ENCODE measurements around the gene NHLRC2.
"Not testable (repeated sequence)": the region's sequence is repeated elsewhere in the genome, so short reads cannot be mapped to it uniquely, and the experiment has no call there.

NHLRC2 gene

GRCh38 chr10:113823389-113823788 is 31.1 kb upstream of the NHLRC2 start:
- no peak for DNase-seq (ENCODE audit: low spot score)
- TF ChIP-seq CTCF (IDR thresholded peaks at IDR 0.05; ENCODE audit: extremely low read depth, missing control alignments), result no peak

GRCh38 chr10:113825791-113826190 is 28.7 kb upstream of the NHLRC2 start:
- no peak for DNase-seq (ENCODE audit: low spot score)
- no peak for TF ChIP-seq CTCF (IDR thresholded peaks at IDR 0.05; ENCODE audit: extremely low read depth, missing control alignments)

- DNase-seq (ENCODE audit: low spot score), result not testable (repeated sequence)
These were observed 25.9 kb upstream of the NHLRC2 start for GRCh38 chr10:113828567-113828966.

GRCh38 chr10:113842171-113842570 is 12.3 kb upstream of the NHLRC2 start:
- DNase-seq (ENCODE audit: low spot score), result no peak
- no peak for TF ChIP-seq CTCF (IDR thresholded peaks at IDR 0.05; ENCODE audit: extremely low read depth, missing control alignments)

- no peak for DNase-seq (ENCODE audit: low spot score)
- TF ChIP-seq CTCF (IDR thresholded peaks at IDR 0.05; ENCODE audit: extremely low read depth, missing control alignments), result no peak
These were observed 10.4 kb upstream of the NHLRC2 start for GRCh38 chr10:113843972-113844485.

- no peak for DNase-seq (ENCODE audit: low spot score)
- no peak for TF ChIP-seq CTCF (IDR thresholded peaks at IDR 0.05; ENCODE audit: extremely low read depth, missing control alignments)
These were observed 8.4 kb upstream of the NHLRC2 start for GRCh38 chr10:113846036-113846435.

- TF ChIP-seq CTCF (IDR thresholded peaks at IDR 0.05; ENCODE audit: extremely low read depth, missing control alignments), result no peak
- DNase-seq (ENCODE audit: low spot score), result no peak
These were observed 5.2 kb upstream of the NHLRC2 start for GRCh38 chr10:113849140-113849803.

GRCh38 chr10:113849946-113850345 is 4.5 kb upstream of the NHLRC2 start:
- no peak for DNase-seq (ENCODE audit: low spot score)
- TF ChIP-seq CTCF (IDR thresholded peaks at IDR 0.05; ENCODE audit: extremely low read depth, missing control alignments), result no peak
